SK-N-SH treated with all-trans-retinoic acid at 6 μM for 48 hours (cell line): ENCODE measurements around the gene PXDC1.

Experiments used
- ARNTL ChIP-seq: fragments of 450-650 bp; formaldehyde crosslinking; IDR thresholded peaks from 2 replicates; pipeline ENCODE4 v1.5.0; 2020; ENCODE audit warnings: low read depth, mild to moderate bottlenecking, moderate library complexity, borderline replicate concordance
- BACH2 ChIP-seq: fragments of 250-450 bp; sonication (Bioruptor Pico); IDR thresholded peaks from 2 replicates; pipeline ENCODE4 v1.9.0; 2021; ENCODE audit warnings: mild to moderate bottlenecking, borderline replicate concordance
- ESRRG ChIP-seq: fragments of 250-450 bp; sonication (Bioruptor Pico); IDR thresholded peaks from 2 replicates; pipeline ENCODE4 v1.6.1; 2021; ENCODE audit warnings: mild to moderate bottlenecking
- OSR1 ChIP-seq: fragments of 250-450 bp; sonication (Bioruptor Pico); IDR thresholded peaks from 2 replicates; pipeline ENCODE4 v1.8.0; 2022; ENCODE audit warnings: moderate library complexity, mild to moderate bottlenecking, inconsistent platforms
- TCF4 ChIP-seq: fragments of 250-450 bp; sonication (Bioruptor Pico); IDR thresholded peaks from 2 replicates; pipeline ENCODE4 v1.8.0; 2021; ENCODE audit warnings: mild to moderate bottlenecking, moderate library complexity, borderline replicate concordance
- ZFP3 ChIP-seq: fragments of 250-450 bp; sonication (Bioruptor Pico); IDR thresholded peaks from 2 replicates; pipeline ENCODE4 v1.5.0; 2020; ENCODE audit warnings: mild to moderate bottlenecking, moderate library complexity
- ZNF565 ChIP-seq: fragments of 450-650 bp; formaldehyde crosslinking; conservative IDR thresholded peaks from 2 replicates; pipeline ENCODE4 v1.5.0; 2020; ENCODE audit warnings: low read depth, mild to moderate bottlenecking, moderate library complexity
- ZNF8 ChIP-seq: fragments of 450-650 bp; formaldehyde crosslinking; IDR thresholded peaks from 2 replicates; pipeline ENCODE4 v1.5.0; 2020; ENCODE audit warnings: mild to moderate bottlenecking, moderate library complexity
- TF ChIP-seq, protein P1 (sequence below): fragments of 250-450 bp; sonication (Bioruptor Pico); IDR thresholded peaks from 2 replicates; pipeline ENCODE4 v1.8.0; 2020; ENCODE audit warnings: mild to moderate bottlenecking, moderate library complexity, borderline replicate concordance
- TF ChIP-seq, protein P2 (sequence below): fragments of 250-450 bp; sonication (Bioruptor Pico); IDR thresholded peaks from 2 replicates; pipeline ENCODE4 v1.5.1; 2021; ENCODE audit warnings: mild to moderate bottlenecking, moderate library complexity
- TF ChIP-seq, protein P3 (sequence below): fragments of 250-450 bp; sonication (Bioruptor Pico); IDR thresholded peaks from 2 replicates; pipeline ENCODE4 v1.5.0; 2020; ENCODE audit warnings: mild to moderate bottlenecking, moderate library complexity

DNA sequence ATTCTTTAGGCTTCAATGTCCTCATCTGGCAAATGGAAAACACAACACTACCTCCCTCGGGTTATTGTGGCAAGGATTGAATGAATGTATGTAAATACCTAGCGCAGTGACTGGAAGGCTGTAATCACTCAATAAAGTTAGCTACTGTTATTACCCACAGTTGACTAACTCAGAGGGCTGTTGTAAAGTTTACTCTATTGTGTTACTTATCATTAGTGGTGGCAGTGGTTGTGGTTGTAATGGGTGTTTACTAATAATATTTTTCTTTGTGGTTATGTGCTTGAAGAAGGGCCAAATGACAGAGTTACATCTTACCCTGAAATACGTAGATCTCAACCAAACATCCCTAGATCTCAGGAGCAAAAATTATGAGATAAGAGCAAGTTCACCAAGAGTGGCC is 42.0 kb upstream of the PXDC1 start:
- no peak for TF ChIP-seq ESRRG (CRISPR knock-in tag)
- no peak for TF ChIP-seq BACH2 (CRISPR knock-in tag)
- TF ChIP-seq OSR1 (CRISPR knock-in tag): no peak
- no peak for TF ChIP-seq ZNF8 (CRISPR knock-in tag)
- TF ChIP-seq, protein P1, sequence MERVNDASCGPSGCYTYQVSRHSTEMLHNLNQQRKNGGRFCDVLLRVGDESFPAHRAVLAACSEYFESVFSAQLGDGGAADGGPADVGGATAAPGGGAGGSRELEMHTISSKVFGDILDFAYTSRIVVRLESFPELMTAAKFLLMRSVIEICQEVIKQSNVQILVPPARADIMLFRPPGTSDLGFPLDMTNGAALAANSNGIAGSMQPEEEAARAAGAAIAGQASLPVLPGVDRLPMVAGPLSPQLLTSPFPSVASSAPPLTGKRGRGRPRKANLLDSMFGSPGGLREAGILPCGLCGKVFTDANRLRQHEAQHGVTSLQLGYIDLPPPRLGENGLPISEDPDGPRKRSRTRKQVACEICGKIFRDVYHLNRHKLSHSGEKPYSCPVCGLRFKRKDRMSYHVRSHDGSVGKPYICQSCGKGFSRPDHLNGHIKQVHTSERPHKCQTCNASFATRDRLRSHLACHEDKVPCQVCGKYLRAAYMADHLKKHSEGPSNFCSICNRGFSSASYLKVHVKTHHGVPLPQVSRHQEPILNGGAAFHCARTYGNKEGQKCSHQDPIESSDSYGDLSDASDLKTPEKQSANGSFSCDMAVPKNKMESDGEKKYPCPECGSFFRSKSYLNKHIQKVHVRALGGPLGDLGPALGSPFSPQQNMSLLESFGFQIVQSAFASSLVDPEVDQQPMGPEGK (CRISPR knock-in tag): no peak
- no peak for TF ChIP-seq ZFP3 (CRISPR knock-in tag)
- TF ChIP-seq, protein P2, sequence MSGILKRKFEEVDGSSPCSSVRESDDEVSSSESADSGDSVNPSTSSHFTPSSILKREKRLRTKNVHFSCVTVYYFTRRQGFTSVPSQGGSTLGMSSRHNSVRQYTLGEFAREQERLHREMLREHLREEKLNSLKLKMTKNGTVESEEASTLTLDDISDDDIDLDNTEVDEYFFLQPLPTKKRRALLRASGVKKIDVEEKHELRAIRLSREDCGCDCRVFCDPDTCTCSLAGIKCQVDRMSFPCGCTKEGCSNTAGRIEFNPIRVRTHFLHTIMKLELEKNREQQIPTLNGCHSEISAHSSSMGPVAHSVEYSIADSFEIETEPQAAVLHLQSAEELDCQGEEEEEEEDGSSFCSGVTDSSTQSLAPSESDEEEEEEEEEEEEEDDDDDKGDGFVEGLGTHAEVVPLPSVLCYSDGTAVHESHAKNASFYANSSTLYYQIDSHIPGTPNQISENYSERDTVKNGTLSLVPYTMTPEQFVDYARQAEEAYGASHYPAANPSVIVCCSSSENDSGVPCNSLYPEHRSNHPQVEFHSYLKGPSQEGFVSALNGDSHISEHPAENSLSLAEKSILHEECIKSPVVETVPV: no peak
- TF ChIP-seq ARNTL (CRISPR knock-in tag): no peak
- TF ChIP-seq, protein P3, sequence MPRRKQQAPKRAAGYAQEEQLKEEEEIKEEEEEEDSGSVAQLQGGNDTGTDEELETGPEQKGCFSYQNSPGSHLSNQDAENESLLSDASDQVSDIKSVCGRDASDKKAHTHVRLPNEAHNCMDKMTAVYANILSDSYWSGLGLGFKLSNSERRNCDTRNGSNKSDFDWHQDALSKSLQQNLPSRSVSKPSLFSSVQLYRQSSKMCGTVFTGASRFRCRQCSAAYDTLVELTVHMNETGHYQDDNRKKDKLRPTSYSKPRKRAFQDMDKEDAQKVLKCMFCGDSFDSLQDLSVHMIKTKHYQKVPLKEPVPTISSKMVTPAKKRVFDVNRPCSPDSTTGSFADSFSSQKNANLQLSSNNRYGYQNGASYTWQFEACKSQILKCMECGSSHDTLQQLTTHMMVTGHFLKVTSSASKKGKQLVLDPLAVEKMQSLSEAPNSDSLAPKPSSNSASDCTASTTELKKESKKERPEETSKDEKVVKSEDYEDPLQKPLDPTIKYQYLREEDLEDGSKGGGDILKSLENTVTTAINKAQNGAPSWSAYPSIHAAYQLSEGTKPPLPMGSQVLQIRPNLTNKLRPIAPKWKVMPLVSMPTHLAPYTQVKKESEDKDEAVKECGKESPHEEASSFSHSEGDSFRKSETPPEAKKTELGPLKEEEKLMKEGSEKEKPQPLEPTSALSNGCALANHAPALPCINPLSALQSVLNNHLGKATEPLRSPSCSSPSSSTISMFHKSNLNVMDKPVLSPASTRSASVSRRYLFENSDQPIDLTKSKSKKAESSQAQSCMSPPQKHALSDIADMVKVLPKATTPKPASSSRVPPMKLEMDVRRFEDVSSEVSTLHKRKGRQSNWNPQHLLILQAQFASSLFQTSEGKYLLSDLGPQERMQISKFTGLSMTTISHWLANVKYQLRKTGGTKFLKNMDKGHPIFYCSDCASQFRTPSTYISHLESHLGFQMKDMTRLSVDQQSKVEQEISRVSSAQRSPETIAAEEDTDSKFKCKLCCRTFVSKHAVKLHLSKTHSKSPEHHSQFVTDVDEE (CRISPR knock-in tag): no peak
- TF ChIP-seq ZNF565 (CRISPR knock-in tag): no peak
- no peak for TF ChIP-seq TCF4 (CRISPR knock-in tag)
